Mesenteric fat pad (tissue), 1 donor: ENCODE measurements around the gene IKZF1. TPM values are rescaled to one million over a fixed set of nuclear protein-coding genes. Genes with fewer than 3 reads are reported as not detected.

Experiments used
- DNase-seq: peaks from one replicate; pipeline ENCODE4 v3.0.0-alpha.2; 2020; ENCODE audit warnings: low spot score
- total RNA-seq: library from RNA; stranded (reverse); fragmentation: NEBNext Ultra II Directional; extraction: Animal tissue kit (Norgen Biotek cat#: 25700); gene quantifications from one replicate; pipeline ENCODE4 v1.2.1, GENCODE V29; 2021
- donor health status: DM: yes; HTN: yes; CAD: no.

Gene IKZF1
- total RNA-seq, 1 donor from 2014 or later: 22.0 TPM

DNA sequence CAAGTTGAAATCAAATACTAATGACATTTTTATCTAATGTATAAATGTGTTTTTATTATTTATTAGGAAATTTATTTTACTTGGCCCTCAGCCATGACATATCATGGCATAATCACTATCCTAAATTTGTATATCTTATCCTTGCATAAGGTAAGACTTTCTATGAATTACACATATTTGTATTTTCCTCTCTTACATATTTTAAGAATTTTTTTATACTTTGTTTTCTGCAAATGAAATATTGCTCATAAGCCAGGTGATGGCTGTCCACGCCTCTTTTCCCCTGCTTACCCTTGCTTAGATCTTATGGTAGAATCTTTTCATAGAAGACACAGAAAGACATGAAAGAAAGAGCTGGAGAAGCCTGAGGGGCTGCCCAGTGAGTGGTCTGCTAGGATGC lies 48.2 kb downstream of the IKZF1 start:
- no peak for DNase-seq

DNA sequence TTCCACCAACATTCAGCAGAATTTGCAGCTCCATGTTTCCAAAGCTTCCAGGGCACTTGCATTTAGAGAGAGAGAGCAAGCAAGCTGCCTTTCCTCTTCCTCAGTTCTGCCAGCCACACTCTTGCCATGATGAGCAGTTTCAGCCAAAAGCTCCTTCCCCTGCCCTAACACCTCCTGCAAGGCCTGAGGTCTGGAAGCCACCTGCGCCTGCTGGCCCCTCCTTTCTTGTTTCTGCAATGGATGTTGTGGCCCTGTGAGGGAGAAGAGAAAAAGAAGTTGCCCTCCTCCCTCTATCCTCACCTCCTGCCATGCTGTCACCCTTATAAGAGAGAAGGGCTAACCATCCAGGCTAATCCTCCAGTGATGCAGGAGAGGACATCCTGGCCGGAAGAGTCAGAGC lies 48.7 kb downstream of the IKZF1 start:
- DNase-seq: no peak

DNA sequence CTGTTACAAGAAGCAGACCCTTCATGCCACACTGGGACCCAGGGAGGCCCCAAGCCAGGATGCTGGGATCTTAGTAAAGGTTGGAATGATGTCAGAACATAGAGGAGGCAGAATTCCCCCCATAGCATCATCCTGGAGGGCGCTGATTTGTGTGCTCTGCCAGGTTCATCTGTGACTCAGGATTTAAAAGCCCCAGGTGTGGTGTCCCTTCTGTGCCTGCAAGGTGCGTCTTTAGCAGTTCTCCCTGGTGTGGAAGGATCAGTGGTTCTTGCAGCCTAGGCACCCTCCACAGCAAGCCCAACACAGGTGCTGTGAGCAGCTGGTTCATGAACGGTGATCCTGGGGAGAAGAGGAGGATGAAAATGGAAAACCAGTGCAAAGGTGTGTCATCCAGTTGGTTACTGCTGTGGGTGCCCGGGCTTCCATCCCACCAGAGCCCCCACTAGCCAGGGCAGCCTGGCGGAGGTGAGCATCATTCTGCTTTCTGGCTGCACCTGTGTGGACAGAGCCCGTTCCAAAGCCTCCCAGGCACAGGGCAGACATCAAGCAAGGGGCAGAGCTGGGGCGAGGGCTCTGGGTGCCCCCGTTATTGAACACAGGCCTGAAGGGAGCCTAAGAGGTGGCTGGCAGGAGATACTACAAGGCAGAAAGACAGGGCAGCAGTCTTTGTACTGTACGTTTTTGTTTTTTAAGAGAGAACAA lies 49.5 kb downstream of the IKZF1 start:
- DNase-seq: no peak

DNA sequence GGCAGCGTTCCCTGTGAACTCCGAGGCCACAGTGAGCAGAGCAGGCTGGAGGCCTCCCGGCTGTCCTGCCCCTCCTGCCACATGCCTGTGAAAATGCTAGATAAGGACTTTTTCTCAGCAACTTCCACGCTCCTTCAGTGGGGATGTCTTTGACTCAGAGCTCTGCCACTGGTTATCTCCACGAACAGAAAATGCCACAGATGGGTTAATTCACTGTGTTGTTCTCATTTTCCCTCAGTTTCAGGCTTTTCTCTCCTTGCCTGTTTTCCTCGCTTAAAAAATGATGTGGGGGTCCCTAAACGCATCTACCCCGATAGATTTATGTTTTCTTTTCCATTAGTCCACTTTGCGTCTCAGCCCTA lies 51.3 kb downstream of the IKZF1 start:
- no peak for DNase-seq

DNA sequence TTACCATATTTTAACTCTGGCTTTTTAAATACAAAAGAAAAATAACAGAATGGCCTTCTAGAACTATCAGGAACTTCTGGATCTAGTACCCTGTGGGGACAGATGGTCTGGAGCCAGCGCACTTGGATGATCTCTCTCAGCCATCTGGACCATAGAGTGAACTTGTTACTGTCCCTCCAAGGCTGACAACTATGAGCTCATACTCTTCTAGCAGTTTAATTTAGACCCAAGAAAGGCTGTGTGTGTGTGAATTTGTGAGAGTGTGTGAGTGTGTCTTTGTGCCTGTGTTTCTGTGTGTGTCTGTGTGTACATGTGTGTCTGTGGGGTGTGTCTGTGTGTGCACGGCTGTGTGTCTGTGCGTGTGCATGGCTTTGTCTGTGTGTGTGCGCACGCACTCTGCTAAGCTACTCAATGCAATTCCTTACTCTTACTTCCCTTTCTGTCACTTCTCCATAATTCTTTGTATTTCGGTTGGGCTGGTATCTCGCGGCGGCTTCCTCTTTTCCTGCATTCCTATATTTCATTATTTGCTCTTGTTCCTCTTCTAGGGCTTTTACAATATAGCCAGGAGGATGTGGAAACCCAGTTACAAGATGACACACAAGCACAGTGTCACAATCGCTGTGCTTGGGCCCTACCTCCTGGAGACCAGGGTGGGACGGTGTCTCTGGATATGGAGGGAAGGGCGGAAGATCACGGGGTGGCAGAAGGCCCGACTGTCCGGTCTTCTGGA lies 51.9 kb downstream of the IKZF1 start:
- DNase-seq: no peak

DNA sequence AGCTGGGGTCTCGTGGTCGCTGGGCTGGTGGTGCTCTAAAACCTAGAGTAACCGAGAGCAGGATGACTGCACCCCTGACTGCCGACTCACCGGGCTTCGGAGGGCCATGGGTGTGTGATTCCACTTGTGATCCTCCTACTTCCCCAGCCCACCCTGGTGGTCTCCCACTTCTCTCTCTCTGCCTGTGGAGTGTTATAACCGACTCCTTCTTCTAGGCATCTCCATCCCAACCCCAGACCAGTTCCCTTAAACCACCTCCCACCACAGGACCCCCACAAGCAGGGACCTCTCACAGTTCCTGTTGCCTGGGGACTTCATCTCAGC lies 52.4 kb downstream of the IKZF1 start:
- no peak for DNase-seq

DNA sequence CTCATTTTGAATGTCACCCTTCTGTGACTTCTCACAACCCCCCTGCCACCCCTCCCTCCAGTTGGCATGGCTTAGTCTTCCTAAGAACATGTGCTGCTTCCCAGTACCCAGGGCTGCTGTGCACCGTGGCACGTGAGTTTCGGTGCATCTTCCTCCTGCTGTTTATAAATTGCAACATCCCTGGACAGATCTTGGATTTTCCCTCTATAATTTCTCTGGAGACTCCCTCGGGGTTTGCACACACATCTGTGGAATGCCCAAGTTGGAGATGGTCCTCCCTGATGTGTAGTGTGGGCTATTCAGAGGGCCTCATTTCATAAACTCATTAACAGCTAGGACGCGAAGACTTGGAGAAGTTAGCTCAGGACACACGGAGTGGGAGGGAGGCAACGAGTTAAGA lies 52.9 kb downstream of the IKZF1 start:
- no peak for DNase-seq

DNA sequence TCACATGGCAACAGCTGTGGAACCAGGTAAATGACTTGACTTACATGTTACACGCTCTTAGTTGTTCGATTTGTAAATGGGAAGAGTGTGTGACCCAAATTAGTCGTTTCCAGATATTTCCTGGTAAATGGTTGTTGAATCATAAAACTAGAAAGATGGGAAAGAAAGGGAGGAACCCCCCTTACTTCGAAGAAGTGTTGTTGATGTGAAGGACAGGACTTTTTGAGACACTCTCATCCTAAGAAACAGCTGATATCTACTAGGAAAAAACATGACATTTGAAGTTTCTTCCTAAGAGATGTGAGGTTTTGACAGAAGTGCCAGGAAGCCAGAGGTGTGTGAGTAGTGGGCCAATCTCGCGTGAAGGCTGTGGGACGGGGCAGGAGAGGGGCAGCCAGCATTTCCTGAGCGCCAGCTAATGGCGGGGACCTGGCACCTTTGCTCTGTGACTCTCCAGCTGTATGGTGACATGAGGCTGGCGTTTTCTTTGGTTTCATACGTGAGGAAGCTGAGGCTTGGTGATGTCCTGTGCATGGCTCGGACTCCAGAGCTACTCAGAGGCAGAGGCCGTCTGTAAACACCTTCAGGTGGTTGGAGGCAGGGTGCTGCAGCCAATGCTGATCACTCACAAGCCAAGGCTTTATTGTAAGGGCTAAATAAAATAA lies 53.7 kb downstream of the IKZF1 start:
- no peak for DNase-seq

DNA sequence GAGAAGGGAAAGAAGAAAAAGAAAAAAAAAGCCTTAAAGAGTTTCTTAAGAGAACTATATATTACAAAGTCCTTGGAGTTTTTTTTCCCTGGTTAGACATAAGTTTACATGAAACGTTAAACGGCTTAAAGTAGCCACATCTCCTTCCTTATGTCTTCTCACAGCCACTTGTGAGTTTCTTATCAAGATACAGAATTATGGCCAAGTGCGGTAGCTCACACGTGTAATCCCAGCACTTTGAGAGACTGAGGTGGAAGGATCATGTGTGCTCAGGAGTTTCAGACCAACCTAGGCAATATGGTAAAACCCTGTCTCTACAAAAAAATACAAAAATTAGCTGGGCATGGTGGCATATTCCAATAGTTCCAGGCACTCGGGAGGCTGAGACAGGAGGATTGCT lies 54.3 kb downstream of the IKZF1 start:
- DNase-seq: no peak

DNA sequence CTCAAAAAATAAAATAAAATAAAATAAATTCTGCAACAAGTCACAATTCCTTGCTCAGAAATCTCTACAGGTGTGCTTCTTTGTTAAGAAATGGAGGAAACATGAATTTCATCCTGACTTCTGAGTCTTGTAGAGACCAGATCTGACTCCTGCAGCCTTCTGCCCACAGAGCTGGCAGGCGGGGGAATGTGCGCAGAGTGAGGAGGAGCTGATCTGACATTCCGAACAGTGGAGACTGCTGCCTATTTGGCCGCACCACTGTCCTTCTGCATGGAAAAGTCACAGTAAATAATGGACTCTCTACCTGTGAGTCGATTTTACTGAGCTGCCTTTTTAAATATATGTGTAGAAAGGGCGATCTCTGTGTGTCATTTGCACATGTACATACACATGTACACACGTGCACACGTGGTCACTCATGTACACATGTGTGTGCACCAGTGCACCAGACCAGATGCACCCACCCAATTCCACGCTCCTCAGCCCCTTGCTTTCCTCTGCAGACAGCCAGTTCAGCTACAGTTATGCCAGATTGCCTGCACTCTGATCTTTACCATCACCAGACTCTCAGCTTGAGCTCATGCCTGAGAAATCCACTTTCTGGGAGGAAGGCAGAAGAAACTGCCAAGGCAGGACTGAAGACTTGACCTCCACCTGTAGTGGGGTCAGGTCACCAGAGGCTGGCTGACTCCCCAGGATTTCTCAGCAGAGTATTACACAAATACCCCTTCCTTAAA lies 54.9 kb downstream of the IKZF1 start:
- DNase-seq: no peak

DNA sequence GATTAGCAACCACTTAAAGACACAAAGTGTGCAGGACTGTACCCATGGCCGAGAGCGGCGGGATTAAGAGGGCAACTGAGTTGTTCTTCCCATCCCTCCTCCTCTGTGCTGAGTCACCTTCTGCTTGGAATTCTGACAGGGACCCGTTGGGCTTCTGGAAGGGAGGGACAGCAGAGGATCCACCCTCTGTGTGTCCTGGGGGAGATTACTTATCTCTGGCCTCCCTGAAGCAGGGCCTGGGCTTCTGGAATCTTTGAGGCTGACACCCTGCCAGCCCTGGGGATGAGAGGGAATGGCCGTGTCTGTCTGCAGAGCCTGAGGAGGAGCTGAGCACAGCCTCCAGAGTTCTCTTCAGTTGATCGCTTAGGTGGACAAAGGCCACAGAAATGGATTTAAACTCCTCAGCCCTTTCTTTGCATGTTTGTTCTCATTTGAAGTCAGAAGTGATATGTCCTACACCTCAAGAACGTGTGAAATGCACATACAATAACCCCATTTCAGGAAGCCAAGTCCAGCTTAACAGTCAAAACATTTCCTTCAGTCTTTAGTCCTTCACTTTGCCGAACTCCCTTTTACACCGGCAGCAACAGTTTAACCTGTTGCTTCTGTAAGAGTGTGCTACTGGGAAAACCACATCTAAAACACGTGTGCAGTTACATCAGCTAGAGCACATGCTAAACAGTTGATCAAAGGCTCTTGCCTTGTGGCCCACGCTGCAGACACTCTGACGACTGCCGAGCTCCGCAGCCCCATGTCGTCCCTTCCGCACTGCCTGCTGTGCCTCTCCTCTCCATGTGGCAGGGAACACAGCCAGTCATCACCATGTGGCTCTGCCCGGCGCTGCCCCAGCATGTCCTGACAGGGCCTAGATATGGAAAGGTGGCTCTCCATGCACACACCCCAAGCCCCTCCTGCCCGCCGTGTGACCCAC lies 55.7 kb downstream of the IKZF1 start:
- DNase-seq: no peak

DNA sequence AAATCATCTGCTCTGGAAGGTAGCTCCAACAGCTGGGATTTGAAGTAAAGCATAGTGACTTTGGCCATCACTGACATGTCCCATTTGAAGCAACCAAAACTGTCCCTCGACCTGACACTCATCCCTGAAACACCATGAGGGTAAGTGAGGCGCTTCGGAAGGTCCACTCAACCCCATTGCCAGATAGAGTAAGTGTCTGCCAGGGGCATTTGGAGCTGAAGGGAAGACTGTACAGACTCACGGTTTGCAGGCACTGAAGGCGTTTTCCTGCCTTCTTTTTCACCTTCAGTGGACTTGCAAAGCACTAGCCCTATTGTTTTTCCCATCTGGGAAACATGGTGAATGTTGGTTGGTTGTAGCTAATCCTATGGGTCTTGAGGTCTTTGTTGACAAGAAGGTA lies 57.6 kb downstream of the IKZF1 start:
- DNase-seq: no peak

DNA sequence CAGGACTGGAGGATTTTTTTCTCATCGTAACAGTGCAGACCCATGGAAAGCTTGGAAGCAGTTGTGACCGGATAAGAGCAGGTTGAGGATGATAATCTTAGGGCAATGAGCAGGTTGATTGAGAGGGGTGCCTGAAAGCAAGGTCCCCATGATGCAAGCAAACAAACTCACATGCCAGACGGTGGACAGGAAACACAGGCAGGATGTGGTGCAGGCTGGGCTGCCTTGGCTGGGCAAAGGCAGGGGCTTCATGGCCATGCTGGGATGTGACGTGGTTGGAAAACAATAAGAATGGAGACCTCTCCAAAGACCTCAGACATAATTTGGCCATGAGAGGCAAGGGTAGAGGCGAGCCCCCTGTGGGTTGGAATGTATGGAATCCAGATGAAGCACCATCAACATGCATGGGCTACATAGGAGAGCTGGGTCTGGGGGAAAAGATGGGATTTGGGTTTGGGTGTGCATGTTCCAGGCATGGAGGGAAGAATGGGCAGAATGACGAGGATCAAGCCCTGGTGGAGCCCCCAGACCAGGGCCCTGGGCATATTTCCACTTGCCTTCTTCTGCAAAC lies 58.3 kb downstream of the IKZF1 start:
- no peak for DNase-seq

DNA sequence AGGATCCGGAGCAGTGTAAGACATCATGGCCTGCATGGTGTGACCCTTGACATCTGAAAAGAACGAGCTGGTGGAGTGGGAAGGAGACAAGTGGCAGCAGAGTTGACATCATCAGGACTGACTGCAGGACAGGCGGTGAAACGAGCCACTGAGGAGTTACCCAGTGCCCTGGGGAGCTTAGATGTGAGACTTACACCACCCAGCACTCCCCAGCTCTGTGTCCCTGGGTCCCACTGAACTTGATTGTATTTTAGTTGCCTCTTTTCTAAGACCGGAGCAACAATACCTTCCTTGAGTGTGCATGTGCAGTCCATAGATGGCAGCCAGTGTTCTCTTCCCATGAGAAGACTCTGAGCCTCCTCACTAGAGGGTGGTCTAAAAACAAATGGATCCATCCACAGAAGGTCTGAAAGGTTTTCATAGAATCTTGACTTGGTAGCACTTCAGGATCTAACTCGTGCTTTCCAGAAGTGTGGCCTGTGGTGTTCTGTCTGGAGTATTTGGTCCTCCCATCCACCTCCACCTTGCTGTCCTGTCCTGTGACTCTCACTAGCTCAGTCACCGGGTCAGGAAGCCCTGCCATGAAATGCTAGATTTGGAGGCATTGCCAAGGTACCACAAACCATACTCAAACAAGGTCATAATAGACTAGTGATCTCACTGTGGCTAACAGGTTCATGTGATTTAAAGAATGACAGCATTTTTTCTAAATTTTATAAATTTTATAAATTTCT lies 59.0 kb downstream of the IKZF1 start:
- DNase-seq: no peak

DNA sequence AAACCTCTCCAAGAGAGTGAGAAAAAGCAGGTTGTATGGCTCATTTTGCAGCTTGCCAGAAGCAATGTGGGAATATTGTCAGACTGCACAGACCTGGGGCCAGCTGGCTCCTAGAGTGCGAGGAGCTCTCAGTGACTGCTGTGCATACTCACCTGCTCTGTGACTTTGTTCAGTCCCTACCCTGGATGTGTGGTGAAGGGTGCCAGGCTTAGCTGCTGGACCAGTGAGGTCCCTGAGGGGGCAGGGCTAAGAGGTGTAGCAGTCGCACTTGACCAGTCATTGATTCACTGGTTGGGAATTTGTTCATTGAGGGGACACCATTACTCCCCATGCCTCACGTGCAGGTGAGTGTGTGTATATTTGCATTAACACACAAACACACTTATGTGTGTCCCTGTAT lies 60.1 kb downstream of the IKZF1 start:
- no peak for DNase-seq

DNA sequence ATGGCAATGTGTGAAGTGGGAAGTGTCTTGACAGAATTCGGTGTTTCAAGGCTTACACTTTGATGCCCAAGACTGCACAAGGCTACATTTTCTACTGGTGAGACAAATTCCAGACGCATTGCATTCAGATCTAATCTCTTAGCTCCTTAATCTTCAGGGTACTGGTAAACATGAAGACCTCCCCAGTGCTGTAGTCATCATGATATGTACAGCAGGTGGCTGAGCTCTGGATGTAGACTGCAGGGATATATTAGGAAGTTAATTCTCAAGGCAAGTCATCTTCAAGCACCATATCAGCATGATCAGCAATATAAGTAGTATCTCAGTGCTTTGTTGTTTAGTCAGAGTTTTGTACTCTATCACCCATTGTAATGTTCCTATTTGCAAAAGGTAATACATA lies 61.8 kb downstream of the IKZF1 start:
- DNase-seq: no peak

DNA sequence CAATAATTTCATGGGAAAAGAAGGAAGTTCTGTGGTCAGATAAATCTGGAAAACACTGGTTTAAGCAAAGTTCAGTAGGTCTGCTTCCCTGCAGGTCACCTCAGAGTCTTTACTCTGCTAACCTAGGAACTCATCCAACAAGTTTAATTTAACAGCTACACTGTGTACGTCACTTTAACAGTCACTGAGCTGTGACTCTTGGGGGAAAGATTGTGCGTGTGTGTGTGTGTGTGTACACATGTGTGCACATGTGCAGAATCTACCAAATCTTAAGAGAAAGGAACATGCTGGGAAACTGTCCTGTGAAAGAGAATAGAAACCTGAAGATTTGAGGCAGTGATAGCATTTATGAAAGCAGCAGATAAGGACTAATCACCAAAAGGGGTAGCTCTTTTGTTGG lies 62.6 kb downstream of the IKZF1 start:
- no peak for DNase-seq

DNA sequence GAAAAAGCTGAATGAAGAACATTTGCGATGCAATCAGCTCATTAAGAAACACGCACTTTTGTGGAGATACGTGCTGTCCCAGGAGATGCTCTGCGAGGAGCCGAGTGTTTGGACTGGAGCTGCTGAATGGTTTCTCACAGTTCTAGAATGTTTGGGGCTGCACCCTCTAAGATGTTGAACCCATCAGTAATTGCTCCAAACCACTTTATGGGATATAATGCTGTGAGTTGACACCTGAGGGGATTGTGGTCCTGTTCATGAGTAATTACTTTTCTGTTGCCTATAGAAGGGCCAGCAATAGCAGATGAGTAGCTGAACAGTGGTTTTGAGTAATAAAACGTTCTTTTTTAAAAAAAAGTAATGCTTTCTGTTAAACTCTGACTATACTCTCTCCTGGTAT lies 63.1 kb downstream of the IKZF1 start:
- DNase-seq: no peak

DNA sequence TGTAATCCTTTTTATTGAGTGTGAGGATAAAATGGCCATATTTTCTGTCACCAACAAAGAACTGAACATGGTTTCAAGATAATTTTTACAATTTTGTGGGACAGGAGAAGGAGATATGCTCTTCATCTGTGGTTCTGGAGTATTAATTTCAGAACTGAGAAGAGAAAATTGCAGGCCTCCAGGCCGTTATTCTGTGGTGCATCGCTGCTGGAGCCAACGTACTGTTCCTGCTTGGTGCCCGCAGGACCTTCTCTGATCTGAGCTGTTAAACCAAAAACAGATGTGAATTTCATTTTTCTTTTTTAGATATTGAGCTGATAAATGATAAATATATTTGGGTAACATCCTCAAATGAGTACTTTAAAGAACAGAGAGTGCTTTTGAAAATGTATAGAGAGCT lies 63.9 kb downstream of the IKZF1 start:
- no peak for DNase-seq
